ENCODE measurements around the gene PPP3R1.
A peak's percentile ranks its signal among the peaks of the same experiment; 100 is the strongest.

Gene PPP3R1

GRCh38 chr2:68222287-68222686, 30.0 kb downstream of the PPP3R1 start:
- Histone ChIP-seq H3K4me3 (IDR thresholded peaks at IDR 0.05; ENCODE audit: insufficient read depth, low read depth, low read length) (no peak overlapping the region), H3K4me2 (no peak overlapping the region), H3K27me3 (ENCODE audit: insufficient read depth, low read depth) (no peaks in the 10 kb centered on the region), H3K9ac (no peak overlapping the region), H3K79me2 (ENCODE audit: insufficient read depth, low read depth) (peaks cover 100% of the 10 kb centered on the region), H3K36me3 (ENCODE audit: insufficient read depth) (no peaks in the 10 kb centered on the region), H4K20me1 (ENCODE audit: insufficient read depth) (peaks cover 67% of the 10 kb centered on the region), H2AFZ (ENCODE audit: low read depth) (no peak overlapping the region), H3K27ac (no peak overlapping the region), H3K4me1 (ENCODE audit: low read depth, poor library complexity, severe bottlenecking) (peaks cover 89% of the 10 kb centered on the region)
- no peak for TF ChIP-seq CTCF (conservative IDR thresholded peaks at IDR 0.05; ENCODE audit: low read depth, low read length)

DNA sequence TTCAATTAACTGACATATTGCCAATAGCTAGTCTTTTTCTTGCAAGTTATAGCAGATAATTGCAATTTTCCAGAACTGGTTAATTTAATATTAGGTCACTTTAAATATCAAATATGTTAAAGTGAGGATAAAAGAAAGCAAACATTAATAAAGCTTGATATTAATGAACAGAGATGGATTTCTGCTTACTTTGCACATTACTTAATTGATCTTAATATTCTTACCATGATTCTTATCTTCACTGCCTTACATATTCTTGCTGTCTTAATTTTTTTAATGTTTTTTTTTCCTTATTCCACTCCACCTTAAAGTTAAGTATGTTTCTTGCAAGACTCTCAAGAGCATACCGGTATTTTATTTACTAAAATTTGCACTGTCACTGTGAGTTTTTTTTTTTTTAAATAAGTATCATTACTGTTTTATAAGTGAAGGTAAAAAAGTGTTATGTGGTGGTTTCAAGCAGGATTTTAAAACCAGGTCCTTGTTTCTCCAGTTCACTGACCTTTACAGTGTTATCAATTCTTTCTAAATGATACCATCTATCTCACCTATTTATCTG, 33.9 kb downstream of the PPP3R1 start:
- Histone ChIP-seq H3K36me3 (ENCODE audit: insufficient read depth) (no peaks in the 10 kb centered on the region), H3K9ac (no peak overlapping the region), H3K4me2 (peak overlapping the region; percentile 3; the same call in 1 of the 2 replicates), H2AFZ (ENCODE audit: low read depth) (no peak overlapping the region), H3K4me1 (ENCODE audit: low read depth, poor library complexity, severe bottlenecking) (peaks cover 86% of the 10 kb centered on the region), H3K4me3 (IDR thresholded peaks at IDR 0.05; ENCODE audit: insufficient read depth, low read depth, low read length) (no peak overlapping the region), H3K27ac (no peak overlapping the region; the same call in 1 of the 2 replicates), H4K20me1 (ENCODE audit: insufficient read depth) (peaks cover 70% of the 10 kb centered on the region), H3K27me3 (ENCODE audit: insufficient read depth, low read depth) (no peaks in the 10 kb centered on the region), H3K79me2 (ENCODE audit: insufficient read depth, low read depth) (peaks cover 99% of the 10 kb centered on the region)
- no peak for TF ChIP-seq CTCF (conservative IDR thresholded peaks at IDR 0.05; ENCODE audit: low read depth, low read length)

DNA sequence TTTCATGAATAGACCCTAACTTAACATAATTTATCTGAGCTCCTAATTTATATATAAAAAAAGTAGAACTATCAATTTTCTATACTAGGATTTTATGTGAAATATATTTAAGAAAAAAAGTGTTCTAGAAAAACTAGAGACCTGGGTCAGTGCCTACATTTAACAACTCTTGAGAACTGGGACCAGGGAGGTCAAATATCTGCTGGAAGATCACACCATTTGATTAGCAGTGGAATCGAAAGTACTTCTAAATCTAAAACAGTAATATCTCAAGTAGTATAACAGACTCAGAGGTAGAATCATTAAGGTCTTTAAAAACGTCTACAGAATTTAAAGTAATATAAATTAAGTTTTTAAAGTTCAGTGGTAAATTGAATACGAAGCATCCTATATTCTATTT, 34.6 kb downstream of the PPP3R1 start:
- TF ChIP-seq CTCF (conservative IDR thresholded peaks at IDR 0.05; ENCODE audit: low read depth, low read length) = no peak
- H4K20me1 ChIP-seq (ENCODE audit: insufficient read depth) = peaks cover 70% of the 10 kb centered on the region
- H3K4me2 ChIP-seq = no peak overlapping the region
- peaks cover 99% of the 10 kb centered on the region for H3K79me2 ChIP-seq (ENCODE audit: insufficient read depth, low read depth)
- H3K4me1 ChIP-seq (ENCODE audit: low read depth, poor library complexity, severe bottlenecking) = peaks cover 87% of the 10 kb centered on the region
- H3K9ac ChIP-seq = no peak overlapping the region
- no peaks in the 10 kb centered on the region for H3K27me3 ChIP-seq (ENCODE audit: insufficient read depth, low read depth)
- no peak overlapping the region for H3K27ac ChIP-seq
- H3K4me3 ChIP-seq (IDR thresholded peaks at IDR 0.05; ENCODE audit: insufficient read depth, low read depth, low read length) = no peak overlapping the region
- H2AFZ ChIP-seq (ENCODE audit: low read depth) = no peak overlapping the region
- no peaks in the 10 kb centered on the region for H3K36me3 ChIP-seq (ENCODE audit: insufficient read depth)

DNA sequence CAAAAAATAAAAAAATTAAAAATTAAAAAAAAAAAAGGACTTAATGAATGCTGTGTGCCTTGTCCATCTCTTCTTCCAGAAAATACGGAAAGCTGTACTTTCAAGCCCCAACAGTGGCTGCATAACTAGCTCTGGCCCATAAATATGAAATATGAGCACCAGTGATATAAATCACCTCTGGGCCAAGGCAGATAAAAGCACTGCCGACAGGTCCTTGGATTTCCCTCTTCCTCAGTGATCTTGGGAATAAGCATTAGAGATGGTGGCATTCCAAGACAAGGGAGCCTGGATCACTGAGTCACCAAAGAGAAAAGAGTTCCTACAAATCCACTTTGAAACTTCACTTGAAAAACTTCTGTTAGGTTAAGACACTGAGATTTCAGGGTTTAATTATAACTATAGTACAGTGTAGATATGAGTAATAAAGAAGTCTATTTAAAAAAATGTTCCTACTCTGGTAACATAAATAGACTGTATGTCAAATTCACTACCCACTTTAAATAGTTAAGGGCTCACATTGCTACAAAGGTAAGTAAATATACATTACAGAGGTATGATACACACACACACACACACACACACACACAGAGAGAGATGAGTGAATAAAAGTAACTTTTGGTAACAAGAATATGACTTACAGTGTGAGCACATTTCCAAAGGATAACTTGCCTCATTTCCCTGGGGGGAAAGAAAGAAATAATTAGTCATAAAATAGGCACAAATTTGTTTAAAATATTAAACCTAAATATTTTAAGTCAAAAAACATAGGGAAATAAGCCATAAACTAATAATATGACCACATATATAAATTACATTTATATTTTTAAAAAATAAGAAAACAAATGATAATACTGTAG, 35.6 kb downstream of the PPP3R1 start:
- H3K36me3 ChIP-seq (ENCODE audit: insufficient read depth) = no peaks in the 10 kb centered on the region
- no peak overlapping the region for H3K27ac ChIP-seq
- H3K9ac ChIP-seq = no peak overlapping the region
- H3K4me1 ChIP-seq (ENCODE audit: low read depth, poor library complexity, severe bottlenecking) = peaks cover 84% of the 10 kb centered on the region
- no peak overlapping the region for H3K4me3 ChIP-seq (IDR thresholded peaks at IDR 0.05; ENCODE audit: insufficient read depth, low read depth, low read length)
- H3K4me2 ChIP-seq = no peak overlapping the region
- H3K27me3 ChIP-seq (ENCODE audit: insufficient read depth, low read depth) = no peaks in the 10 kb centered on the region
- peaks cover 63% of the 10 kb centered on the region for H4K20me1 ChIP-seq (ENCODE audit: insufficient read depth)
- TF ChIP-seq CTCF (conservative IDR thresholded peaks at IDR 0.05; ENCODE audit: low read depth, low read length) = no peak
- peaks cover 99% of the 10 kb centered on the region for H3K79me2 ChIP-seq (ENCODE audit: insufficient read depth, low read depth)
- H2AFZ ChIP-seq (ENCODE audit: low read depth) = no peak overlapping the region
